Sigmoid colon (tissue), 4 donors: ENCODE results near the gene CCSER1.

Experiments
- POLR2AphosphoS5 ChIP-seq, 4 donors: sonication (generic); formaldehyde crosslinking; IDR thresholded peaks; one replicate each; pipeline ENCODE4 v1.6.1; 2017; ENCODE audit warnings: antibody characterized with exemption in 4 of 4
- TF ChIP-seq, protein P1 (sequence below), 4 experiments: fragments of 450-650 bp in 3 of 4; fragments of 200-600 bp in 1 of 4; IDR thresholded peaks; one replicate each; pipeline ENCODE4 v1.5.1; 2016 to 2019; ENCODE audit warnings: antibody characterized with exemption in 4 of 4, mild to moderate bottlenecking in 3 of 4, moderate library complexity in 2 of 4

GRCh38 chr4:90456891-90457290 lies 329.7 kb downstream of the CCSER1 start:
- TF ChIP-seq, protein P1, sequence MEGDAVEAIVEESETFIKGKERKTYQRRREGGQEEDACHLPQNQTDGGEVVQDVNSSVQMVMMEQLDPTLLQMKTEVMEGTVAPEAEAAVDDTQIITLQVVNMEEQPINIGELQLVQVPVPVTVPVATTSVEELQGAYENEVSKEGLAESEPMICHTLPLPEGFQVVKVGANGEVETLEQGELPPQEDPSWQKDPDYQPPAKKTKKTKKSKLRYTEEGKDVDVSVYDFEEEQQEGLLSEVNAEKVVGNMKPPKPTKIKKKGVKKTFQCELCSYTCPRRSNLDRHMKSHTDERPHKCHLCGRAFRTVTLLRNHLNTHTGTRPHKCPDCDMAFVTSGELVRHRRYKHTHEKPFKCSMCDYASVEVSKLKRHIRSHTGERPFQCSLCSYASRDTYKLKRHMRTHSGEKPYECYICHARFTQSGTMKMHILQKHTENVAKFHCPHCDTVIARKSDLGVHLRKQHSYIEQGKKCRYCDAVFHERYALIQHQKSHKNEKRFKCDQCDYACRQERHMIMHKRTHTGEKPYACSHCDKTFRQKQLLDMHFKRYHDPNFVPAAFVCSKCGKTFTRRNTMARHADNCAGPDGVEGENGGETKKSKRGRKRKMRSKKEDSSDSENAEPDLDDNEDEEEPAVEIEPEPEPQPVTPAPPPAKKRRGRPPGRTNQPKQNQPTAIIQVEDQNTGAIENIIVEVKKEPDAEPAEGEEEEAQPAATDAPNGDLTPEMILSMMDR (IDR thresholded peaks at IDR 0.05) = no peak
- TF ChIP-seq POLR2AphosphoS5 (IDR thresholded peaks at IDR 0.05) = no peak
